AML-193 (cell line): ENCODE data around the gene TRAPPC8.
"Not testable (repeated sequence)": the region's sequence is repeated elsewhere in the genome, so short reads cannot be mapped to it uniquely, and the experiment has no call there.

Experiments
- DNase-seq, 2 experiments: peaks; one replicate each; lab custom pipeline; 2025; lab: John Stamatoyannopoulos, UW

TRAPPC8 gene

GRCh38 chr18:31942999-31943877 is at the start of gene TRAPPC8:
TRAPPC8 (minus strand) TSS chr18:31943128; CDS start chr18:31942764, 364 bp downstream.
- peak; percentile 95 for DNase-seq

GRCh38 chr18:31990823-31991222 is 47.9 kb upstream of the TRAPPC8 start:
- no peak for DNase-seq

- no peak for DNase-seq
Measured at GRCh38 chr18:31983976-31984375, 41.0 kb upstream of the TRAPPC8 start.

- DNase-seq: no peak
Measured at GRCh38 chr18:31983020-31983419, 40.1 kb upstream of the TRAPPC8 start.

- DNase-seq: no peak
Measured at GRCh38 chr18:31980863-31981262, 37.9 kb upstream of the TRAPPC8 start.

- no peak for DNase-seq
Measured at GRCh38 chr18:31979714-31980113, 36.8 kb upstream of the TRAPPC8 start.

GRCh38 chr18:31978616-31979015 is 35.7 kb upstream of the TRAPPC8 start:
- DNase-seq: no peak

- peak; percentile 40 to 49 for DNase-seq
Measured at GRCh38 chr18:31977270-31977872, 34.4 kb upstream of the TRAPPC8 start.

- DNase-seq: no peak
Measured at GRCh38 chr18:31976242-31976641, 33.3 kb upstream of the TRAPPC8 start.

- DNase-seq: no peak
Measured at GRCh38 chr18:31973929-31974546, 31.1 kb upstream of the TRAPPC8 start.

- no peak for DNase-seq
Measured at GRCh38 chr18:31970617-31971016, 27.7 kb upstream of the TRAPPC8 start.

GRCh38 chr18:31965316-31965970 is 22.5 kb upstream of the TRAPPC8 start:
- DNase-seq: no peak

- no peak for DNase-seq
Measured at GRCh38 chr18:31957728-31958127, 14.8 kb upstream of the TRAPPC8 start.

- DNase-seq: no peak
Measured at GRCh38 chr18:31954349-31954748, 11.4 kb upstream of the TRAPPC8 start.

GRCh38 chr18:31953699-31954098 is 10.8 kb upstream of the TRAPPC8 start:
- not testable (repeated sequence) for DNase-seq

- no peak for DNase-seq
Measured at GRCh38 chr18:31952223-31952622, 9.3 kb upstream of the TRAPPC8 start.

- no peak for DNase-seq
Measured at GRCh38 chr18:31950583-31950982, 7.7 kb upstream of the TRAPPC8 start.

GRCh38 chr18:31948349-31948748 is 5.4 kb upstream of the TRAPPC8 start:
- not testable (repeated sequence) for DNase-seq

GRCh38 chr18:31946305-31947046 is 3.5 kb upstream of the TRAPPC8 start:
- DNase-seq: no peak

- DNase-seq: no peak
Measured at GRCh38 chr18:31943878-31944816, 1.2 kb upstream of the TRAPPC8 start.
